Endothelial cell (in vitro differentiated cells): Measurements from ENCODE around the gene OR2T10. TPM values are rescaled to one million over a fixed set of nuclear protein-coding genes. Genes with fewer than 3 reads are reported as not detected.

ENCODE experiments used
- DNase-seq: peaks from one replicate; pipeline ENCODE4 v3.0.0; 2021; ENCODE audit warnings: low spot score
- H3K27ac Mint-ChIP-seq: one replicate; pipeline ENCODE4 v1.8.0; 2021; ENCODE audit warnings: mixed read lengths, inconsistent platforms; ENCODE audit not compliant: unreplicated experiment
- H3K27me3 Mint-ChIP-seq: one replicate; pipeline ENCODE4 v1.8.0; 2021; ENCODE audit warnings: mild to moderate bottlenecking, moderate library complexity, mixed read lengths, inconsistent platforms; ENCODE audit not compliant: unreplicated experiment
- H3K36me3 Mint-ChIP-seq: one replicate; pipeline ENCODE4 v1.8.0; 2021; ENCODE audit warnings: mild to moderate bottlenecking, low read depth, mixed read lengths, inconsistent platforms; ENCODE audit not compliant: unreplicated experiment
- H3K4me1 Mint-ChIP-seq: one replicate; pipeline ENCODE4 v1.8.0; 2021; ENCODE audit warnings: mild to moderate bottlenecking, mixed read lengths, inconsistent platforms; ENCODE audit not compliant: unreplicated experiment
- H3K4me3 Mint-ChIP-seq: one replicate; pipeline ENCODE4 v1.8.0; 2021; ENCODE audit warnings: mild to moderate bottlenecking, mixed read lengths, inconsistent platforms; ENCODE audit not compliant: unreplicated experiment
- H3K9me3 Mint-ChIP-seq: one replicate; pipeline ENCODE4 v1.8.0; 2021; ENCODE audit warnings: mixed read lengths, inconsistent platforms; ENCODE audit not compliant: unreplicated experiment
- total RNA-seq: library from RNA; stranded (reverse); fragmentation: NEBNext Ultra II Directional; extraction: Animal tissue kit (Norgen Biotek cat#: 25700); gene quantifications from one replicate; pipeline ENCODE4 v1.2.1, GENCODE V29; 2021; ENCODE audit not compliant: unreplicated experiment
- TF ChIP-seq, protein P1 (sequence below): fragments of 200-600 bp; sonication (generic); IDR thresholded peaks from one replicate; pipeline ENCODE4 v1.5.0; 2021; ENCODE audit warnings: antibody characterized with exemption; ENCODE audit not compliant: unreplicated experiment

Gene OR2T10
- total RNA-seq, 1 donor from 2014 or later: not detected

DNA sequence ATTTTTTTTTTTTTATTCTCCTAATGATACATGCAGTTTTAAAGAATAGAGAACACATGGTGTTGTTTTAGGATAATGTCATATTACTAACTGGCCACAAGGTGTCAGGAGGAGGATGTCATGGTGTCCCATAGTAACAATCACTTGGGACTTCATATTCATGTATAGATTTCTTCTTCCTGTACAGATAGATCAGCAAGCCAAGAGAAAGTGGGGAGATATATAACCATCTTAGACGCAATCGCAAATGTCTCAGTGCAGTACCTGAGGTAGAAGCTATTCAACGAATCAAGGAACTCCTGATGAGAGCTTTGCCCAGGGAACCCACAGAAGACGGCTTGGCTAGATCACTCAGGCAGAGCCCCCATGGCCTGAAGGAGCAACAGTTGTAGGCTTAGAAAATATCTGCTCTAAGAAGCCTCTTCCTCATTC lies 25.1 kb upstream of the OR2T10 start:
- Mint-ChIP-seq H3K36me3 (no peaks in the 10 kb centered on the region), H3K27ac (no peak overlapping the region), H3K27me3 (peaks cover 4% of the 10 kb centered on the region), H3K4me1 (no peaks in the 10 kb centered on the region), H3K4me3 (no peak overlapping the region), H3K9me3 (peaks cover 9% of the 10 kb centered on the region)
- TF ChIP-seq, protein P1, sequence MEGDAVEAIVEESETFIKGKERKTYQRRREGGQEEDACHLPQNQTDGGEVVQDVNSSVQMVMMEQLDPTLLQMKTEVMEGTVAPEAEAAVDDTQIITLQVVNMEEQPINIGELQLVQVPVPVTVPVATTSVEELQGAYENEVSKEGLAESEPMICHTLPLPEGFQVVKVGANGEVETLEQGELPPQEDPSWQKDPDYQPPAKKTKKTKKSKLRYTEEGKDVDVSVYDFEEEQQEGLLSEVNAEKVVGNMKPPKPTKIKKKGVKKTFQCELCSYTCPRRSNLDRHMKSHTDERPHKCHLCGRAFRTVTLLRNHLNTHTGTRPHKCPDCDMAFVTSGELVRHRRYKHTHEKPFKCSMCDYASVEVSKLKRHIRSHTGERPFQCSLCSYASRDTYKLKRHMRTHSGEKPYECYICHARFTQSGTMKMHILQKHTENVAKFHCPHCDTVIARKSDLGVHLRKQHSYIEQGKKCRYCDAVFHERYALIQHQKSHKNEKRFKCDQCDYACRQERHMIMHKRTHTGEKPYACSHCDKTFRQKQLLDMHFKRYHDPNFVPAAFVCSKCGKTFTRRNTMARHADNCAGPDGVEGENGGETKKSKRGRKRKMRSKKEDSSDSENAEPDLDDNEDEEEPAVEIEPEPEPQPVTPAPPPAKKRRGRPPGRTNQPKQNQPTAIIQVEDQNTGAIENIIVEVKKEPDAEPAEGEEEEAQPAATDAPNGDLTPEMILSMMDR: peak; percentile 43
- DNase-seq: no peak

- DNase-seq: no peak
- Mint-ChIP-seq H3K27ac (no peak overlapping the region), H3K9me3 (peaks cover 9% of the 10 kb centered on the region), H3K36me3 (no peaks in the 10 kb centered on the region), H3K4me3 (no peak overlapping the region), H3K27me3 (peaks cover 4% of the 10 kb centered on the region), H3K4me1 (no peaks in the 10 kb centered on the region)
- TF ChIP-seq, protein P1: no peak
Observed at GRCh38 chr1:248621770-248622169, 24.3 kb upstream of the OR2T10 start.

DNA sequence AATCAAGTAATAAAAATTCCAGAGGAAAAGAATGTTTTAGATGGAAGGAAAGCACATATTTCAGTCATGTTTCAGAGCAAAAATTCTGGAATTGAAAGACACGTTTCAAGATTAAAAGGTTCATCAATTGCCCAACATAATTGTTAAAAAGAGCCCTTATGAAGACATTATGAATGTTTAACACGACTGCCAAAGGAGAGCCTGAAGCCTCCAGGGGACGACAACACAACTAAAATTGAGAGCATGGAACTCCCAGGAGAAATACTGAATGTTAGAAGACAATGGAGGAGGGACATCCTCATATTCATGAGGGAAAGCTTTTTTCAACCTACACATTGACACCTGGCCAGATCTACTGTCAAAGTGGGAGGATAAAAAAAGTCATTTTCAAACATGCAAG lies 21.4 kb upstream of the OR2T10 start:
- Mint-ChIP-seq H3K27me3 (peaks cover 4% of the 10 kb centered on the region), H3K9me3 (peaks cover 17% of the 10 kb centered on the region), H3K36me3 (no peaks in the 10 kb centered on the region), H3K27ac (no peak overlapping the region), H3K4me3 (no peak overlapping the region), H3K4me1 (no peaks in the 10 kb centered on the region)
- TF ChIP-seq, protein P1: no peak
- no peak for DNase-seq

GRCh38 chr1:248618119-248618518 lies 20.6 kb upstream of the OR2T10 start:
- no peak for DNase-seq
- Mint-ChIP-seq H3K27ac (no peak overlapping the region), H3K4me3 (no peak overlapping the region), H3K36me3 (no peaks in the 10 kb centered on the region), H3K4me1 (no peaks in the 10 kb centered on the region), H3K9me3 (peaks cover 17% of the 10 kb centered on the region), H3K27me3 (peaks cover 4% of the 10 kb centered on the region)
- TF ChIP-seq, protein P1: no peak

DNA sequence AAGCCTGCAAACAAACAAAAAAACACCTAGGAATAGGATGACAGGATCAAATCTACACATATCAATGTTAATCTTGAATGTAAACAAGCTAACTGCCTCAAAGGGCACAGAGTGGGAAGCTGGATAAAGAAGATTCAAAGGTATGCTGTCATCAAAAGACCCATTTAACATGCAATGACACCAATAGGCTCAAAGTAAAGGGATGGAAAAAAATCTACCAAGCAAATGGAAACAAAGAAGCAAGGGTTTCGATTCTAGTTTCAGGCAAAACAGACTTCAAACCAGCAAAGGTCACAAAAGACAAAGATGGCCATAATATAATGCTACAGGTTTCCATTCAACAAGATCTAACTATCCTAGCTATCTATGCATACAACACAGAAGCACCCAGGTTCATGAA lies 16.2 kb upstream of the OR2T10 start:
- Mint-ChIP-seq H3K4me3 (no peak overlapping the region), H3K27ac (no peak overlapping the region), H3K27me3 (peaks cover 2% of the 10 kb centered on the region), H3K4me1 (no peaks in the 10 kb centered on the region), H3K36me3 (no peaks in the 10 kb centered on the region), H3K9me3 (peaks cover 23% of the 10 kb centered on the region)
- no peak for DNase-seq
- TF ChIP-seq, protein P1: no peak
